Muscle layer of duodenum (tissue), 2 donors: ENCODE results near the gene MYOCOS.
"Not testable (repeated sequence)": the region's sequence is repeated elsewhere in the genome, so short reads cannot be mapped to it uniquely, and the experiment has no call there.

Experiments used
- H3K27ac ChIP-seq: one replicate; pipeline ENCODE4 v1.7.0; 2013; ENCODE audit warnings: mild to moderate bottlenecking, low read length
- H3K27me3 ChIP-seq: one replicate; pipeline ENCODE4 v1.7.0; 2013; ENCODE audit warnings: low read depth, mild to moderate bottlenecking, control low read depth, low read length
- H3K36me3 ChIP-seq, 2 donors: one replicate each; pipeline ENCODE4 v1.7.0; 2013; ENCODE audit warnings: low read length in 2 of 2, control low read depth in 1 of 2, mild to moderate bottlenecking in 1 of 2; ENCODE audit not compliant: insufficient read depth in 2 of 2, control insufficient read depth in 1 of 2
- H3K4me1 ChIP-seq, 2 donors: one replicate each; pipeline ENCODE4 v1.7.0; 2013; ENCODE audit warnings: low read length in 2 of 2, mild to moderate bottlenecking in 2 of 2, control low read depth in 1 of 2, moderate library complexity in 1 of 2; ENCODE audit not compliant: insufficient read depth in 2 of 2, control insufficient read depth in 1 of 2
- H3K4me3 ChIP-seq, 2 donors: one replicate each; pipeline ENCODE4 v1.7.0; 2013; ENCODE audit warnings: low read length in 2 of 2, low read depth in 1 of 2, mild to moderate bottlenecking in 1 of 2
- H3K9me3 ChIP-seq, 2 donors: one replicate each; pipeline ENCODE4 v1.7.0; 2013; ENCODE audit warnings: low read length in 2 of 2, control low read depth in 1 of 2, mild to moderate bottlenecking in 1 of 2; ENCODE audit not compliant: control insufficient read depth in 1 of 2
- donor health status: healthy.

Gene MYOCOS

DNA sequence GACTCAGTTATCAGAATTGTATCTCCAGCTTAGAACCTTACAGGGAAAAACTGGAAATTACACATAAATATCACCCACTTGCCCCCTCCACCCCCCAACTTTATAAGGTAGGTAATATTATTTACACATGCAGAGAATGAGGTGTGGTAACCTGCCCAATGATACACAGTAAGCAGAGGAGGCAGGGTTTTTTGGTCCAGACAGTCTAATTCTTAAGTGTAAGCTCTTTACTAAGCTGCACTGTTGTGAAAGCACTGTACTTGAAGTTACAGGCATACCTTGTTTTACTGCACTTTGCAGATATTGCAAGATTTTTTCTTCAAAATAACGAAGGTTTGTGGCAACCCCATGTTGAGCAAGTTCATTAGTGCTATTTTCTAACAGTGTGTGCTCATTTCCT, 24.8 kb upstream of the MYOCOS start:
- Histone ChIP-seq H3K27me3 (no peaks in the 10 kb centered on the region), H3K4me1 (no peaks in the 10 kb centered on the region), H3K36me3 (peaks cover 7 to 13% of the 10 kb centered on the region in 2 donors), H3K4me3 (no peak overlapping the region), H3K9me3 (no peaks in the 10 kb centered on the region), H3K27ac (no peak overlapping the region)

DNA sequence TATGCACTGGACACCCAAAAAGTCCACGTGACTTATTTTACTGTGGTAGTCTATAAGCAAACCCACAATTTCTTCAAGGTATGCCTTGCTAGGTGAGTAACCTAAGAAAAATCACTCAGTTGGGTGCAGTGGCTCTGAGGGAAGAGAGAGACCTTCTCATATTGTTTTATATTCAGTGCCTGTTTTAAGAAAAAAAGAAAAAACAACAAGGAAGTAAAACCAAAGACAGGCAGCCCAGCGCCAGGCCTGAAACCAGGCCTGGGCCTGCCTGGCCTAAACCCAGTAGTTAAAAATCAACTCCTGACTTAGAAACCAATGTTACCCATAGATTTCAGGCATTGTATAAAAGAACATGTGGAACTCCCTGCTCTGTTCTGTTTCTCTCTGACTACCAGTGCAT, 21.7 kb upstream of the MYOCOS start:
- H3K36me3 ChIP-seq, H3K4me1 ChIP-seq, H3K27me3 ChIP-seq, H3K4me3 ChIP-seq, H3K27ac ChIP-seq, H3K9me3 ChIP-seq: not testable (repeated sequence)

DNA sequence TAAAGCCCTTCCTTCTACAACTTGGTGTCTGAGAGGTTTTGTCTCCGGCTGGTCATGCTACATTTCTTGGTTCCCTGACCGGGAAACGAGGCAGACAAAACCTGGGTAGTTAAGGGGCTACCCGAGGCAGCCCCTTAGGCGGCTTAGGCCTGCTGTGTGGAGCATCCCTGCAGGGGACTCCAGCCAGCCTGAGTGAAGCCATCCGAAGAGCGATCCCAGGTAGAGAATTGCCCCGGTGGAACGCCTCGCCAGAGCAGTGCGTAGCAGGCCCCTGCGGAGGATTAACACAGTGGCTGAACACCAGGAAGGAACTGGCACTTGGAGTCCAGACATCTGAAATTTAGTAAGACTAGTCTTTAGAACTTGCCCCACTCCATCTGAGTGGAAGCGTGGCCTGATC, 21.2 kb upstream of the MYOCOS start:
- Histone ChIP-seq H3K4me3 (no peak overlapping the region), H3K27ac (no peak overlapping the region), H3K36me3 (no peaks in the 10 kb centered on the region), H3K4me1 (no peaks in the 10 kb centered on the region), H3K9me3 (no peaks in the 10 kb centered on the region), H3K27me3 (no peaks in the 10 kb centered on the region)

DNA sequence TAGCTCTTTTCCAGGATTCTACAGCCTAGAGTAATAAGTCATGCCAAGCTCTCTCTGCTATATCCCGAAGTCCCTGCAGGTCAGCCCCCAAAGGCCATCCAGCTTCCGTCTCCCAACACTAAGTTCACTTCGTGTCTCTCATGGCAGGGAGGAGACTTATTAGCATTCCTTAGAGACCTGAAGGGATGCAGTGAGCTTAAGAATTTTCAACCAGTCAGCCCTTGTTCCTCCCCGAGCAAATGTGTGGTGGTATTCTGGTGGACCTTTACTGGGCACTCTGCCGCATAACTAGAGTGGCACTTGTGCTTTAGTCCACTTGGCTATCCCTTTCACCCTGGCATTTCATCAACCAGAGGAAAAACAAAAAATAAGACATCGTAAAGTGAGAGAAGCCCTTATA, 19.0 kb upstream of the MYOCOS start:
- not testable (repeated sequence) for H3K4me1 ChIP-seq, H3K4me3 ChIP-seq, H3K27me3 ChIP-seq, H3K27ac ChIP-seq, H3K36me3 ChIP-seq, H3K9me3 ChIP-seq

DNA sequence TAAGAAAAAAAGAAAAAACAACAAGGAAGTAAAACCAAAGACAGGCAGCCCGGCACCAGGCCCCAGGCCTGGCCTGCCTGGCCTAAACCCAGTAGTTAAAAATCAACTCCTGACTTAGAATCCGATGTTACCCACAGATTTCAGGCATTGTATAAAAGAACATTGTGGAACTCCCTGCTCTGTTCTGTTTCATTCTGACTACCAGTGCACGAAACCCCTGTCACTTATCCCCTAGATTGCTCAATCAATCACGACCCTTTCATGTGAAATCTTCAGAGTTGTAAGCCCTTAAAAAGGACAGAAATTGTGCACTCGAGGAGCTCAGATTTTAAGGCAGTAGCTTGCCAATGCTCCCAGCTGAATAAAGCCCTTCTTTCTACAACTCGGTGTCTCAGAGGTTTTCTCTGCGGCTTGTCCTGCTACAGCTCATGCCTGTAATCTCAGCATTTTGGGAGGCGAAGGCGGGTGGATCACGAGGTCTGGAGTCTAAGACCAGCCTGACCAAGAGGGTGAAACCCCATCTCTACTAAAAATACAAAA, 15.6 kb upstream of the MYOCOS start:
- H3K9me3 ChIP-seq = no peaks in the 10 kb centered on the region
- no peak overlapping the region for H3K27ac ChIP-seq
- H3K4me1 ChIP-seq = no peaks in the 10 kb centered on the region
- no peaks in the 10 kb centered on the region for H3K27me3 ChIP-seq
- H3K36me3 ChIP-seq = no peaks in the 10 kb centered on the region
- H3K4me3 ChIP-seq = no peak overlapping the region

DNA sequence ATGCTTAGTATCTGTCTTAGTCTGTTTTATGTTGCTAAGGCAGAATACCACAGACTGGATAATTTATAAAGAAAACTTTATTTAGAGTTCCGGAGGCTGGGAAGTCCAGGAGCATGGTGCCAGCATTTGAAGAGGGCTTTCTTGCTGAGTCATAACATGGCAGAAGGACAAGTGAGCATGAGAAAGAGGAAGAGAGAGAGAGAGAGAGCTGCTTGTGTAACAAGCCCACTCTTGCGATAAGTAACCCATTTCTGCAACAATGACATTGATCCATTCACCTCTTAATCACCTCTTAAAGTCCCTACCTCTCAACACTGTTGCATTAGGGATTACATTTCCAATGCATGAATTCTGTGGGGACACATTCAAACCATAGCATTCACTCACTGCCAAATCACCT, 11.7 kb upstream of the MYOCOS start:
- Histone ChIP-seq H3K4me3 (no peak overlapping the region), H3K4me1 (no peaks in the 10 kb centered on the region), H3K36me3 (no peaks in the 10 kb centered on the region), H3K27me3 (no peaks in the 10 kb centered on the region), H3K9me3 (no peaks in the 10 kb centered on the region), H3K27ac (no peak overlapping the region)

DNA sequence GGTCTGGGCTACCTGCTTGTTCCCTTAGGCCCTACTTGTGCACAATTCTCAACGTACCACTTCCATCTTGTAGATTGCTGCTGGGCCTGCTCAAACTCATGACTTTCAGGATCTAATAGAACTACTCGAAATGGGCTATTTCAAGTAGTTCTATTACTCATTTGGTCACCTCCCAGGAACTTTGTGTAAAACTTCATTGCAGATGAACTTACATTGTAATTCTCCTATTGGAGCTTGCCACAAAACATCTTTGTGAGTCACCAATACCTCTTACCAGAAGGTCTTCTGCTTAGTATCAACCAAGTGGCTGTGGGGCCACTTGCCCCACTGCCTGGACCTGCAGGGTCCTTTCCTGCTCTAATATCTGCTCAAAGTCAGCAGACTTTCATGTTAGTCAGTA, 10.7 kb upstream of the MYOCOS start:
- no peaks in the 10 kb centered on the region for H3K36me3 ChIP-seq
- no peaks in the 10 kb centered on the region for H3K4me1 ChIP-seq
- no peaks in the 10 kb centered on the region for H3K27me3 ChIP-seq
- H3K27ac ChIP-seq = no peak overlapping the region
- H3K9me3 ChIP-seq = no peaks in the 10 kb centered on the region
- no peak overlapping the region for H3K4me3 ChIP-seq

DNA sequence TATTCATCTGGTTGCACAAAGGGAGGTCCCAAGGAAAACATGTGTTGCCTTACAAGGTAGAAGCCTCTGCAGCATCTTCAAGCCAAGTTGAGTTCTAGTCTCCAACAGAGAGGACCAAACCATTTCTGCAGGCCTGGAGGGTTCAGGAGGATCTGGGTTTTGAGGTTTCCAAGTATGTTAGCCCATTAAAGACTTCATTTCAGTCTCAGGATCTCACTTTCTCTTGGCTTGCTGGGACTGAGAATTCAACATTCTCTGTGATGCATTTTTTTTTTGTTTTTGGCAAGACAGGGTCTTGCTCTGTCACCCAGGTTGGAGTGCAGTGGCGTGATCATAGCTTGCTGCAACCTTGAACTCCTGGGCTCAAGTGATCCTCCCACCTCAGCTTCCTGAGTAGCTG, 8.8 kb upstream of the MYOCOS start:
- no peaks in the 10 kb centered on the region for H3K4me1 ChIP-seq

DNA sequence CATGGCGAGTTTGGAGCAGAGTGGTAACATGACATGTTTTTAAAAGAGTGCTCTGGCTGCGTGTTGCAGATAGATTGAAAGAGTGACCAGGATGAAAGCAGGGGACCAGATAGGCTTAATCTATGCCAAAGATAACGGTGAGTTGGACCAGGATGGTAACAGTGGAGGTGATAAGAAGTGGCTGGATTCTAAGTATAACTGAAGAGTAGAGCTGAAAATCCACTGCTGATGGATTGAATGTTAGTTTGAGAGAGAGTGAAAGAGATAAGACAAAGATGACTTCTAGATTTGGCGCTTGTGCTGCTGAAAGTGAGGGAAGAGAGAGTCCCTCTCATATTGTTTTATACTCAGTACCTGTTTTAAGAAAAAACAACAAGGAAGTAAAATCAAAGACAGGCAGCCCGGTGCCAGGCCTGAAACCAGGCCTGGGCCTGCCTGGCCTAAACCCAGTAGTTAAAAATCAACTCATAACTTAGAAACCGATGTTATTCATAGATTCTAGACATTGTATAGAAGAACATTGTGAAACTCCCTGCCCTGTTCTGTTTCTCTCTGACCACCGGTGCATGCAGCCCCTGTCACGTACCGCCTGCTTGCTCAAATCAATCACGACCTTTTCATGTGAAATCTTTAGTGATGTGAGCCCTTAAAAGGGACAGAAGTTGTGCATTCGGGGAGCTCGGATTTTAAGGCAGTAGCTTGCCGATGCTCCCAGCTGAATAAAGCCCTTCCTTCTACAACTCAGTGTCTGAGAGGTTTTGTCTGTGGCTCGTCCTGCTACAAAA, 6.7 kb upstream of the MYOCOS start:
- H3K27me3 ChIP-seq, H3K4me1 ChIP-seq, H3K27ac ChIP-seq, H3K4me3 ChIP-seq, H3K36me3 ChIP-seq, H3K9me3 ChIP-seq: not testable (repeated sequence)

More for the DNA sequence above, 8.8 kb upstream of the MYOCOS start:
- Histone ChIP-seq H3K4me3 (no peak overlapping the region), H3K27me3 (no peaks in the 10 kb centered on the region), H3K9me3 (no peaks in the 10 kb centered on the region), H3K27ac (no peak overlapping the region), H3K36me3 (no peaks in the 10 kb centered on the region)

DNA sequence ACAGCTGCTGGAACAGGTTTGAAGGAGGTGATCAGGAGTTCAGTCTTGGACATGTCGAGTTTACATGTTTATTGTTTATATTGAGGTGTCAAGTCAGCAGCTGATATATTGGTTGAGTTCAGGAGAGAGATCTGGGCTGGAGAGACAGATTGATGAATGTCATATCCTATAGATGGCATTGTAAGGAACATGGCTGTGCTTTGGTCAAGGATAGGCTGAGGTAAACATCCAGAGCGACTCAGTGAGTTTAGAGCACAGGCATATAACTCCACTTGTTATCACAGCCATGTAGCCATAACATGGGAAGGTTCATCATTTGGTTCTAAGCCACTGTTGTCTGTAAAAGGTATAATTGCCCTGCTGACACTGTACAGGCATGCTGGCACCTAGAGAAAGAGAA, 5.5 kb upstream of the MYOCOS start:
- H3K36me3 ChIP-seq = no peaks in the 10 kb centered on the region
- no peak overlapping the region for H3K27ac ChIP-seq
- no peaks in the 10 kb centered on the region for H3K9me3 ChIP-seq
- H3K4me1 ChIP-seq = no peaks in the 10 kb centered on the region
- H3K4me3 ChIP-seq = no peak overlapping the region
- H3K27me3 ChIP-seq = no peaks in the 10 kb centered on the region

DNA sequence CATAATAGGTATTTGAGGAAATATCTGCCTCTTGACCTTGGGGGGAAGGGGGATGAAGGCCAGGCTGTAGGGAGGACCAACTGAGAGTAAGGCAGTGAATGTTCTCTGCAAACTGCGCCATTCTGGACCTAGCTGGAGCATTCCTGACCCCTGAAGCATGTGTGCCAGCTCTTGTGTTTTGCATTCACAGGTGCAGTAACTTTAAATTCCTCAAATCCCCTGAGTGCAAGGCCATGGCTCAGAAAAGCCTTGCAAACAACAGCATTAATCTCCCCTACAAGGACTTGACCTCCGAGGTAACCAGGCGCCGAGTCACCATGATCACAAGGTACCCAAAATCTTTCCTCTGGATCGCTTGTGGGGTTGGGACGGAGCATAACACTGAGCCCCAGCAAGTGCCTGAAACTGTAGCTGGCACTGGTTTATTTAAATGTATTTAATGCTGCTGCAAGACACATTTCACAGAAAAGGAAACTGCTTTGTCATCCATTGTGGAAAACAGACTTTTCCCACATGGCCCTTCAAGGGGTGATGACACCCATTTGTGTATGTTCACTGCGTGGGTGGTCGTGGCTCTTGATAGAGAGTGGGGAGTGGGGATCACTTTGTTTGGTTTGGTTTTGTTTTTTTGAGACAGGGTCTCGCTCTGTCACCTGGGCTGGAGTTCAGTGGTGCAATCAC, 1.7 kb downstream of the MYOCOS start:
- no peak overlapping the region for H3K27ac ChIP-seq
- no peaks in the 10 kb centered on the region for H3K27me3 ChIP-seq
- H3K4me3 ChIP-seq = no peak overlapping the region
- H3K9me3 ChIP-seq = no peaks in the 10 kb centered on the region
- H3K4me1 ChIP-seq = no peaks in the 10 kb centered on the region
- no peaks in the 10 kb centered on the region for H3K36me3 ChIP-seq
